ENCODE results near the gene ABCC1.
"Not testable (repeated sequence)": the region's sequence is repeated elsewhere in the genome, so short reads cannot be mapped to it uniquely, and the experiment has no call there.

ABCC1 gene

GRCh38 chr16:16086653-16087446 lies 137.4 kb downstream of the ABCC1 start:
- no peak for DNase-seq

GRCh38 chr16:16090238-16090637 lies 140.8 kb downstream of the ABCC1 start:
- no peak for DNase-seq

- DNase-seq = no peak
Measured at GRCh38 chr16:16092925-16093627, 143.7 kb downstream of the ABCC1 start.

- DNase-seq = no peak
Measured at GRCh38 chr16:16093628-16094332, 144.4 kb downstream of the ABCC1 start.

- DNase-seq = no peak
Measured at GRCh38 chr16:16095646-16096045, 146.2 kb downstream of the ABCC1 start.

- no peak for DNase-seq
Measured at GRCh38 chr16:16096121-16096857, 146.9 kb downstream of the ABCC1 start.

- no peak for DNase-seq
Measured at GRCh38 chr16:16096858-16097213, 147.4 kb downstream of the ABCC1 start.

- no peak for DNase-seq
Measured at GRCh38 chr16:16099320-16099719, 149.9 kb downstream of the ABCC1 start.

- no peak for DNase-seq
Measured at GRCh38 chr16:16100631-16101030, 151.2 kb downstream of the ABCC1 start.

- no peak for DNase-seq
Measured at GRCh38 chr16:16101585-16101984, 152.2 kb downstream of the ABCC1 start.

GRCh38 chr16:16102738-16103137 lies 153.3 kb downstream of the ABCC1 start:
- DNase-seq = no peak

- DNase-seq = not testable (repeated sequence)
Measured at GRCh38 chr16:16104132-16104803, 154.9 kb downstream of the ABCC1 start.

- not testable (repeated sequence) for DNase-seq
Measured at GRCh38 chr16:16104804-16105141, 155.4 kb downstream of the ABCC1 start.

- no peak for DNase-seq
Measured at GRCh38 chr16:16105646-16106045, 156.2 kb downstream of the ABCC1 start.

GRCh38 chr16:16106466-16106865 lies 157.1 kb downstream of the ABCC1 start:
- DNase-seq = no peak

- DNase-seq = no peak
Measured at GRCh38 chr16:16107839-16108238, 158.4 kb downstream of the ABCC1 start.

- no peak for DNase-seq
Measured at GRCh38 chr16:16108759-16109158, 159.3 kb downstream of the ABCC1 start.

GRCh38 chr16:16109453-16110110 lies 160.2 kb downstream of the ABCC1 start:
- no peak for DNase-seq

- no peak for DNase-seq
Measured at GRCh38 chr16:16110111-16110490, 160.7 kb downstream of the ABCC1 start.

- no peak for DNase-seq
Measured at GRCh38 chr16:16111639-16112038, 162.2 kb downstream of the ABCC1 start.

GRCh38 chr16:16112450-16113053 lies 163.1 kb downstream of the ABCC1 start:
- no peak for DNase-seq

- DNase-seq = no peak
Measured at GRCh38 chr16:16113076-16113475, 163.7 kb downstream of the ABCC1 start.
